Muscle of back (tissue), 11 donors: ENCODE results near the gene INPP5B. TPM values are rescaled to one million over a fixed set of nuclear protein-coding genes. Genes with fewer than 3 reads are reported as not detected.
"Not testable (repeated sequence)": the region's sequence is repeated elsewhere in the genome, so short reads cannot be mapped to it uniquely, and the experiment has no call there.

ENCODE experiments used
- DNase-seq, 3 donors: peaks; one replicate each; pipeline versions ENCODE4 v3.0.0 to v3.0.0-alpha.2; 2013
- polyA plus RNA-seq, 10 donors: library from polyadenylated mRNA; unstranded; fragments of 120-200 nt; gene quantifications; one replicate each; pipeline ENCODE4 v1.2.1, GENCODE V29; 2013; ENCODE audit not compliant: insufficient read length in 10 of 10

Gene INPP5B
- polyA plus RNA-seq, 10 donors = 7.1 to 13.6 (median 10.8) TPM

GRCh38 chr1:37914719-37915475 lies 32.0 kb downstream of the INPP5B start:
- no peak for DNase-seq

DNA sequence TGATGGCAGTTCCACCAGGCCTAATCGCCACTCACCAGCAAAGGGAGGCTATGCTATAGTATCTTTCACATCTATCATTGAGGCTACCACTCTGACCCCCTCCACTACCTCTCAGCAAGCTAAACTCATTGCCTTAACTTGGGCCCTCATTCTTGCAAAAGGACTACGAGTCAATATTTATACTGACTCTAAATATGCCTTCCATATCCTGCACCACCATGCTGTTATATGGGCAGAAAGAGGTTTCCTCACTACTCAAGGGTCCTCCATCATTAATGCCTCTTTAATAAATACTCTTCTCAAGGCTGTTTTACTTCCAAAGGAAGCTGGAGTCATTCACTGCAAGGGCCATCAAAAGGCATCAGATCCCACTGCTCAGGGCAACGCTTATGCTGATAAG lies 35.4 kb downstream of the INPP5B start:
- DNase-seq = not testable (repeated sequence)

GRCh38 chr1:37910886-37911285 lies 36.0 kb downstream of the INPP5B start:
- DNase-seq = not testable (repeated sequence)

- not testable (repeated sequence) for DNase-seq
Measured at GRCh38 chr1:37908531-37908930, 38.3 kb downstream of the INPP5B start.

- not testable (repeated sequence) for DNase-seq
Measured at GRCh38 chr1:37907416-37908125, 39.3 kb downstream of the INPP5B start.

GRCh38 chr1:37906591-37906990 lies 40.3 kb downstream of the INPP5B start:
- DNase-seq = not testable (repeated sequence)

GRCh38 chr1:37905727-37906126 lies 41.1 kb downstream of the INPP5B start:
- DNase-seq = no peak

DNA sequence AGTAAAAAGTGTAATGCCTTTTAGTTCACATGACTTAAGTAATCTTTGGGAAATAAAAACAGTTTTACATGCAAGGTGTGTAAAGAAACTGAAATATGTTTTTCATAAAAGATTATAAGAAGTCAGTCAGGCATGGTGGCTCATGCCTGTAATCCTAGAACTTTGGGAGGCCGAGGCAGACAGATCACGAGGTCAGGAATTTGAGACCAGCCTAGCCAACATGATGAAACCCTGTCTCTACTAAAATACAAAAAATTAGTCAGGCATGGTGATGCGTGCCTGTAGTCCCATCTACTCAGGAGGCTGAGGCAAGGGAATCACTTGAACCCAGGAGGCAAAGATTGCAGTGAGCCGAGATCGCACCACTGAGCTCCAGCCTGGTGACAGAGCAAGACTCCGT lies 42.9 kb downstream of the INPP5B start:
- not testable (repeated sequence) for DNase-seq

- no peak for DNase-seq
Measured at GRCh38 chr1:37902983-37903382, 43.9 kb downstream of the INPP5B start.

DNA sequence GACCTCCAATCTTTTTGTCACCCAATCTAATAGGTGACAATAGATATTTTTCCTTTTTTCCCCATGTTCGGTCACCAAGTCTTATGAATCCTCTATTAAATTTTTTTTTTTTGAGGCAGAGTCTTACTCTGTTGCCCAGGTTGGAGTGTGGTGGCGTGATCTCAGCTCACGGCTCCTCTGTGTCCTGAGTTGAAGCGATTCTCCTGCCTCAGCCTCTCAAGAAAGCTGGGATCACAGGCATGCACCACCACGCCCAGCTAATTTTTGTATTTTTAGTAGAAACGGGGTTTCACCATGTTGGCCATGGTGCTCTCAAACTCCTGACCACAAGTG lies 45.0 kb downstream of the INPP5B start:
- no peak for DNase-seq

DNA sequence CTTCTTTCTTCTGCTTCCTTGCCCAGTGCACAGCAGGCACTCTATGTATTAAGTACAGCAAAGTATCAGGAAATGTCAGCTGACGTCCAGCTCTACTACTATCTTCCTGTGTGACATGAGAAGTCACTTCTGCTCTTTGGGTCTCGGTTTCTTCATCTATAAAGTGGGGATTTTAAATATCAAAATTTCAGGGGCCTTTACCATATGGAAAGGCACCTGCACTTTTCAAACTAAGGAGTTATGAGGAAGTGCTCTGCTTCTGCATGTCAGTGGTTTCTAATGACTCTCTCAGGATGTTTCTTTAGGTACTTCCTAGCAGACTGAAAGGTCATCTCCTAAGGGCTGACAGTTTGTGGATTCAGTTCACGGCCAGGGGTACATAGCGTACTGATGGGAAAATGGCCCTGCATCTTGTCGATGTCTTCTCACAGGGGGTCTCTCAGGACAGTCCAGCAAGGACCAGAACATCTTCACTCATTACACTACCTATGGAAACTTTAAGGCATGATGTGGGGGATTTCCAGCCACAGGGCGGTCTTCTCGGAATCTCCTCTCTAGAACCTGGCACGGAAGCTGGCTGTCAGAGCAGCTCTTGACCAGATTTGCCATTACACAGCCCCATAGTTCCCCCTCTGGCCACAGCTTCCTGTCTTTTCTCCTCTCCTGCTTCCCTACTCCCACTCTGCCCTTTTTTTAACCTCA lies 45.5 kb downstream of the INPP5B start:
- DNase-seq = no peak

- not testable (repeated sequence) for DNase-seq
Measured at GRCh38 chr1:37897563-37897962, 49.3 kb downstream of the INPP5B start.

DNA sequence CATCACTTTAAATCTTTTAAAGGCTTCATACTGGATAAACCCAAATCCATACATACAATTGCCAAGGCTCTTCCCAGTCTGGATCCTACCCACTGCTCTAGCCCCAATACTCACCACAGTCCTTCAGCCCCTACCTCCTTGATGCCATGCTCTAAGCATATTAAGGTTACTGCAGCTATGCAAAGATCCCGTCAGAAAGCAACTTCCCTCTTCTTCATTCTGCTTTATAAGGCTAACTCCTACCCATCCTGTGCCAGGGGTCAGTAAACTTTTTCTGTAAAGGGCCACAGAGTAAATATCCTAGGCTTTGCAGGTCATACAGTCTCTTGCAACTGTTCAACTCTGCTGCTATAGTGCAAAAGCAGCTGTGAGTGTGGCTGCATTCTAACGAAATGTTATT lies 53.2 kb downstream of the INPP5B start:
- no peak for DNase-seq

GRCh38 chr1:37892151-37893047 lies 54.5 kb downstream of the INPP5B start:
- DNase-seq = no peak

- DNase-seq = peak; percentile 16 to 38 (median 21)
Measured at GRCh38 chr1:37890378-37891014, 56.4 kb downstream of the INPP5B start.

- DNase-seq = no peak
Measured at GRCh38 chr1:37888022-37888700, 58.7 kb downstream of the INPP5B start.

DNA sequence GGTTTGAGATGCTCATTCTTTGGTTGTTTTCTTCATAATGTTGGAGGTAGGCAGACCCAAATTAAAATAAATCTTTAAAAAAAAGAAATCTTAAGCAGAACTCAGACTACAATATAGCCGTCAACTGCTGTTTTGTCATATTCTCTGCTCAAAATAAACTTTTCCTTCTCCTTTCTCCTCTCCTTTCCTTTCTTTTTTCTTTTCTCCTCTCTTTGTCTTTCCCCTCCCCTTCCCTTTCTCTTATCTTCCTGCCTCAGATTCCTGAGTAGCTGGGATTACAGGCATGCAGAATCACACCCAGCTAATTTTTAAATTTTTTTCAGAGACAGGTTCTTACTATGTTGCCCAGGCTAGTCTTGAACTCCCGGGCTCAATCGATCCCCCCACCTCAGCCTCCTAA lies 62.7 kb downstream of the INPP5B start:
- no peak for DNase-seq

- DNase-seq = no peak
Measured at GRCh38 chr1:37883671-37884070, 63.2 kb downstream of the INPP5B start.

DNA sequence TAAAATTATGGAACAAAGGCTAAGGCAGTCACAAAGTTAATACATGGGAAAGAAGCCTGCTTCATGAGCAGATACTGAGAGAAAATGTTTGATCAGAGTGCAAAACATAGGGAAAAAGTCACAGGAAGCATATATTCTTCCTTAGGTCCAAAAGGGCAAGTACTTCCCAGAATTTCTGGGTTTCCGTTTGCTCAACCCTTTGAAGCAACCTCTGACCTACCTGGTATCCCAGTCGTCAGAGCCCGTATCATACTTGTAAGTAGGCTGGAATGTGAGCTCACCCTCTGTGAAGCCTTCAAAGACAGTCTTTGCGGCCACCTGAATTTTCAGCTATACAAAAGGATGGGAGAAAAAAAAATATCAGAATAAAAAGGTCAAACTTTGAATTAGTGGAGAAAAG lies 67.0 kb downstream of the INPP5B start:
- DNase-seq = no peak

DNA sequence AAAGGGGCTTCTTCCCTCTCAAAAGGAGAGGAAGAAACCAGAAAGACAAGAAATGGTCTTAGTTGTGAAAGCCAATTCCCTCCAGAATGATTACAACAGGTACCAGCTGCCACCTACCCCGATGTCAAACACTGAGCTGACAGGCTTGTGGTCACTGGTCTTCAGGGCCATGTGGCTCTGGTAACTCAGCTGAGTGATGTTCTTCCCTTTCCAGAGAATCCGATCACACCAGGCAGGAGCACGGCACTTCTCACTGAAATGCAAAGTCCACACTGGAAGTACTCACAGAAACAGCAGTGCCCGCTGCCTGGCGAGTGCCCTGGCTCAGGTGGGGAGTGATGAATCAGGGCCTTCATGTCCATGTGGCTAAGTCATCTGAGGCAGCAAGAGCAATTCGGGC lies 68.8 kb downstream of the INPP5B start:
- no peak for DNase-seq

GRCh38 chr1:37875833-37876232 lies 71.0 kb downstream of the INPP5B start:
- no peak for DNase-seq
